HG02798 (cell line): ENCODE results near the gene UBQLN1.
"Not testable (repeated sequence)": the region's sequence is repeated elsewhere in the genome, so short reads cannot be mapped to it uniquely, and the experiment has no call there.

Experiments used
- ATAC-seq: cut with Tn5 transposase; IDR thresholded peaks from one replicate; pipeline ENCODE4 v1.9.1; 2021; ENCODE audit warnings: mild to moderate bottlenecking; ENCODE audit not compliant: unreplicated experiment, poor library complexity

Gene UBQLN1

DNA sequence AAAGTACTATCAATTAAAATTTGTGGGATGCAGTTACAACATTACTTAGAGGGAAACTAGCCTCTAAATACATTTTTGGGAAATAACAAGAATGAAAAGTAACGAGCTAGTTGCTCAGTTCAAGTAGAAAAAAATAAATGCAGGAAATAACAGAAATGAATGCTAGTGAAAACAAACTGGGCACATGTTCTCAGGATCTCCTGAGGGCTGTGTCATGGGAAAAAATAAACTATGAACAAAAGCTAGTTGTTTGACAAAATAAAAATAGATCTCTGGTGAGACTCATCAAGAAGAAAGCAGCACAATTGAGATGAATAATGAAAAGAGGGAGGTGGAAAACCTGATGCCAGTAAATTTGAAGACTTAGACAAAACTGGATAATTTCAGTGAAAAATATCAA lies 68.5 kb downstream of the UBQLN1 start:
- no peak for ATAC-seq

DNA sequence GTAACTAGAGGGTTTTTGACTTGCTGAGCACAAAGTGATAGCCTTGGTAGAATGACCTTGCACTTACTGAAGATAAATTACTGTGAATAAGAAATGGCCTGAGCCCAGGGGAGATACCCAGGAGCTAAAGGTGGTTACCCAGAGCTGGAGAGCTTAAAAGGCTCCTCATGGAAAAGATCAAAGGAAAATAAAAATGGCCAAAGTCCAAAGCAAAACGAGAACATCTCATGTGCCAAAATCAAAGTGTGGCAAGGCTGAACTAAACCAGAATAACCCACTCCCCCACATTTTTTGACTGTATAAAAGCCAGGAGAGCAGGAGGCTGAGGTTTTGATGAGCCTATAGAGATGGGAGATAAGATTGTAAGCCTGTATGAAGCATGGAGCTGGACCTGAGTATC lies 70.4 kb downstream of the UBQLN1 start:
- no peak for ATAC-seq

DNA sequence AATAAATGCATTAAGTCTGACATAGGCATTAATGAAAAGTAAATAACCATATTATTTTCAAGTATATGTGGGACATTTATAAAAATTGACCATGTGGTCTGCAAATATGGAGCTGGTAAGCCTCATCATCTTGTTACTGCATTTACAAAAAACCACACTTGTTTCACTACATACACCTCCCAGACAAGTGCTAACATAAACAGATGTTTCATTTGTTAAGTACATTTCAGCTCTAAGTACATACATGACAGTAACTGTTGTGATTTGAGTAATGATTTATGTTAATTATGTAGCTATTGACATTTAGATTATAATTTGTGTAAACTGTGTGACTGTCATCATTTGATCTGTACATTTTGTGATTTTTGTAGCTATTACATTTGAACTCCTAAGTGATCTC lies 70.9 kb downstream of the UBQLN1 start:
- peak; percentile 38 for ATAC-seq

GRCh38 chr9:83633676-83634075 lies 74.1 kb downstream of the UBQLN1 start:
- ATAC-seq, result no peak

DNA sequence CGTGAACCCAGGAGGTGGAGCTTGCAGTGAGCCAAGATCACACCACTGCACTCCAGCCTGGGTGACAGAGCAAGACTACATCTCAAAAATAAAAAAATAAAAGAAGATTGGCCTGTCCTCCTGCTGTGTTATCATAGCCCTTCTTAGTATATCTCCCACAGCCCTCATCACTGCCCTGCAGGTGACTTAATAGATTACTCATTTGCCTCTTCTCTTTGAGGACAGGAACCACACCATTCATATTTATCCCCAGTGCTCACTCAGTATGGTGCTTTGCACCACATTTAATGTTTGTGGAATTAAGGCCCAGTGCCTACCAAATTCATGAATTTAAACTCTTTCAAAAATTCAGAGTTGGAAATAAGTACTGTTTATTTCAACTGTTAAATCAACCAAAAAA lies 74.5 kb downstream of the UBQLN1 start:
- peak; percentile 41 for ATAC-seq

GRCh38 chr9:83630938-83631457 lies 76.8 kb downstream of the UBQLN1 start:
- no peak for ATAC-seq

GRCh38 chr9:83629433-83630104 lies 78.2 kb downstream of the UBQLN1 start:
- ATAC-seq, result no peak

GRCh38 chr9:83628540-83628939 lies 79.2 kb downstream of the UBQLN1 start:
- ATAC-seq, result no peak

DNA sequence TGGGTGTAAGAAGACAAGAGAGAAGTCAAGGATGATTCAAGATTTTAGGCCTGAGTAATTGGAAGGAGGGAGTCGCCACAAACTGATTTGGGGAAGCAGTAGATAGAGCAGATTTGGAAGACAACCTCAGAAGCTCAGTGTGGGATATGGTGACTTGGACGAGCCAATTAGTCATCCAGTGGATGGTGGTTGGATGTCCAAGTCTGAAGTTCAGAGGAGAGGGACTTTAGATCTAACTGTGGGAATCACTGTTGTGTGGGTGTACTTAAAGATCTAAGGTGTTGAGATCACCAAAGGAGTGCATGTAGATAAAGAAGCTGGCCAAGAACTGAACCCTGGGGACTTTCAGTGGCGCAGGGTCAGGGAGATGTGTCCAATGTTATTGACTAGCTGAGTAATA lies 82.6 kb downstream of the UBQLN1 start:
- no peak for ATAC-seq

GRCh38 chr9:83623679-83624076 lies 84.1 kb downstream of the UBQLN1 start:
- ATAC-seq, result peak; percentile 18

GRCh38 chr9:83622939-83623678 lies 84.6 kb downstream of the UBQLN1 start, which contains the start of gene IDNK:
Gene IDNK (plus strand): TSS chr9:83623143. CDS start chr9:83623172, 29 bp downstream.
- ATAC-seq, result peak; percentile 85

- ATAC-seq, result peak; percentile 57
Measured at GRCh38 chr9:83622433-83622938, 85.3 kb downstream of the UBQLN1 start.

DNA sequence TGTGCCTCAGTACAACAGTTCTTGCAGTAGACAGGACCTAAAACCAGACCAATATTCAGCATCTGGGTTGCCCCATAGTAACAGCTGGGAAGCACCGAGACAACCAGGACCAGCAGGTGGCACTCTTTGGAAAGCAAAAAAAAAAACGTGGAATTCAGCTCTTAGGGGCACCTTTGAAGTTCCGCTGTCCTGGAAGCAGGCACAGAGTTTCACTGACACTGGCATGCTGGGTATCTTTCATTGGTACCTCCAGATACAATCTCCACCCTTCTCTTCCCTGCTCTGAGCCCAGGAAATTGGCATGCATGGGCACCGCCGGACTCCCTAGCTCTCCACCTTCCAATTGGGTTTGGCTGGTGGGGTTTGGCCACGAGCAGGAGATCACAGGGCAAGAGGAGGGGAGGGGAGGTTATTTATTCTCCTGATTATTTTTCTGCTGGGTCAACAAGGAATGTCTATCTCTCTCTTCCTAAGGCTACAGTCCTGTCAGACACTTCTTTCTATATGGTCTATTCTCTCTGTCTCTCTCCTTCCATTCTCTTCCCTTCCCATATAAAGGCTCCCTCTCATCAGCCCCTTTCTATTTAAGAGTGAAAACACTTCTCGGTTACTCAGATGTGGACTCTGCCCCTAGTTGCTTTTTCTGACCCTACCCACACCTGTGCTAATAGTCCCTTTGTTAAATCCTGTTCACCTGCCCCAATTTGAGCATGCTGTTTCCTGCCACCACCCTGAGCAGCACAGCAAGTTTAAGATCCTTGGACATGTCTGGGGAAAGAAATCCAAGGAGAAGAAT lies 86.7 kb downstream of the UBQLN1 start:
- ATAC-seq, result peak; percentile 22

GRCh38 chr9:83617299-83617698 lies 90.5 kb downstream of the UBQLN1 start:
- ATAC-seq, result no peak

GRCh38 chr9:83613298-83613697 lies 94.5 kb downstream of the UBQLN1 start:
- not testable (repeated sequence) for ATAC-seq
